ENCODE data around the gene MAML2. TPM values are rescaled to one million over a fixed set of nuclear protein-coding genes. Genes with fewer than 3 reads are reported as not detected.

Gene MAML2
- total RNA-seq, 1 donor: 20.1 TPM

DNA sequence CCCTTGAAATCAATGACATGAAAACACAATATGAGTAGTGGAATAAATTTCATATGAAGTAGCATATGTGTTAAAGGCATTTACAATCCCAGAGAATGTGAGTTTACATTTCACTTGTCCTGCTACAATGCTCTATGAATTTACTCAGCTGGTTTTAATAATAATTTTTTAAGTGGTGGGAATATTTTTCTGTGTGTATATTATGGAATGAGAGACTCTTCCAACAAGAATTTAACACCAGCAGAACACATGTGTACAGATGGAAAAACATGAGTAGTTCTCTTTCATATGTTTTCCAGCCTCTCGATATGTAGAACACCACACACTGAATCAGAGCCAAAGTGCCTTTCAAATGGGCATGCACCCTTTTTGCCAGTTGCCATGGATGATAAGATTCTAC, 170.4 kb downstream of the MAML2 start:
- TF ChIP-seq, protein P1, sequence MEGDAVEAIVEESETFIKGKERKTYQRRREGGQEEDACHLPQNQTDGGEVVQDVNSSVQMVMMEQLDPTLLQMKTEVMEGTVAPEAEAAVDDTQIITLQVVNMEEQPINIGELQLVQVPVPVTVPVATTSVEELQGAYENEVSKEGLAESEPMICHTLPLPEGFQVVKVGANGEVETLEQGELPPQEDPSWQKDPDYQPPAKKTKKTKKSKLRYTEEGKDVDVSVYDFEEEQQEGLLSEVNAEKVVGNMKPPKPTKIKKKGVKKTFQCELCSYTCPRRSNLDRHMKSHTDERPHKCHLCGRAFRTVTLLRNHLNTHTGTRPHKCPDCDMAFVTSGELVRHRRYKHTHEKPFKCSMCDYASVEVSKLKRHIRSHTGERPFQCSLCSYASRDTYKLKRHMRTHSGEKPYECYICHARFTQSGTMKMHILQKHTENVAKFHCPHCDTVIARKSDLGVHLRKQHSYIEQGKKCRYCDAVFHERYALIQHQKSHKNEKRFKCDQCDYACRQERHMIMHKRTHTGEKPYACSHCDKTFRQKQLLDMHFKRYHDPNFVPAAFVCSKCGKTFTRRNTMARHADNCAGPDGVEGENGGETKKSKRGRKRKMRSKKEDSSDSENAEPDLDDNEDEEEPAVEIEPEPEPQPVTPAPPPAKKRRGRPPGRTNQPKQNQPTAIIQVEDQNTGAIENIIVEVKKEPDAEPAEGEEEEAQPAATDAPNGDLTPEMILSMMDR (IDR thresholded peaks at IDR 0.05; ENCODE audit: insufficient read depth, low read length): no peak
- no peak for DNase-seq (ENCODE audit: low read depth)
- no peak overlapping the region for H3K4me3 ChIP-seq (ENCODE audit: low read depth, low read length)

DNA sequence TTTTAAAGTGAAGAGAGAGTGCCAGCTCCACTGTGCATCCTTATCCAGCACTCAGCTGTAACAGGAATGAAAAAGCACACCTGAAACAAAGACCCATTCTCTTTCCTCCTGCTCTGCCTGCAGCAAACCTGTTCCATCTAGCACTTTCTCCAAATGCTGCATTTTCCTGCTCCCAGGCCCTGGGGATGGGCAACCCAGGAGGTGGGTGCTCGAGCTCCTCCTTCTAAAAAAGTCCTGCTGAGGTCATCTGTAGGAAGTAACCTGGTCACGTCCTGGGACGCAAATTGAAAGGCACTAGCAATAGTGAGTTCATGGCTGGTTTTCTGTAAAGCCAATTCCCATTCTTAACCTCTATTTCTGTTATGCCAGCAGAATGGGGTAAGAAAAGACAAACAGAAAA, 173.7 kb downstream of the MAML2 start:
- TF ChIP-seq, protein P1 (IDR thresholded peaks at IDR 0.05; ENCODE audit: insufficient read depth, low read length): no peak
- H3K4me3 ChIP-seq (ENCODE audit: low read depth, low read length): no peak overlapping the region
- DNase-seq (ENCODE audit: low read depth): no peak

DNA sequence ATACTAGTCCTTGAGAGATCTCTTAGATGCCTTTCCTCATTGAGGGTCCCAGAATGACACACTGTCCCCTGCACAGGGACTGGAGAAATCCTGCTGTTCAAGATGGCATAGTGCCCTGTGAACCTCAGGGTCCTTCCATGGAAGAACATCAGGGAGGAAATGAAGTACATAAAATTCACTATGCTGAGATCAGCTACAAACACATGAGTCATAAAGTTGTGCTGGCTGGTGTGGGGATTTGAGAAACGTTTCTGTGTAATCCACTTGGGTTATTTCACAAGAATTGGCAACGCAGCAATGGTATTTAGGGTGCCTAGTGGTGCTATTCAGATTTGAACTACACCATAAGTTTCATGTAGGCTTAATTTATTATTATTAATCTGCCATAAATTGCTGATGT, 174.4 kb downstream of the MAML2 start:
- no peak overlapping the region for H3K4me3 ChIP-seq (ENCODE audit: low read depth, low read length)
- TF ChIP-seq, protein P1 (IDR thresholded peaks at IDR 0.05; ENCODE audit: insufficient read depth, low read length): no peak

DNA sequence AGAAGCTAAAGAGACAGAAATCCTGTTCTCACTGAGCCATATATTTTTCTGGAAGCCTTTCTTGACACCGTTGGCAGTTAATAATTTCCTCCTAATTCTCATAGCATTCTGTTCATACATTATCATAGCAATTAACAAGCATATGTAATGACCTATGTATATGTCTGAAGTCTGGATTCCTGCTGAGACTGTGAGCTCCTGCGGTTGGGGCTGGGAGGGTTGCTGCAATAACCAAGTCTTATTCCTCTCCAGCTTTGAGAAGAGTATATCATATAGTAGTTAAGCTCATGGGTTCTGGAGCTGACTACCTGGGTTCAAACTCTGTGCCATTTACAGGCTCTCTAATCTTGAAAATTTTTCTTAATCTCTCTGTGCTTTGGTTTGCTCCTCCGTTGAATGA, 175.2 kb downstream of the MAML2 start:
- TF ChIP-seq, protein P1 (IDR thresholded peaks at IDR 0.05; ENCODE audit: insufficient read depth, low read length): no peak
- H3K4me3 ChIP-seq (ENCODE audit: low read depth, low read length): no peak overlapping the region
- DNase-seq (ENCODE audit: low read depth): no peak

More for the DNA sequence above, 174.4 kb downstream of the MAML2 start:
- DNase-seq (ENCODE audit: low read depth): peak; percentile 95

DNA sequence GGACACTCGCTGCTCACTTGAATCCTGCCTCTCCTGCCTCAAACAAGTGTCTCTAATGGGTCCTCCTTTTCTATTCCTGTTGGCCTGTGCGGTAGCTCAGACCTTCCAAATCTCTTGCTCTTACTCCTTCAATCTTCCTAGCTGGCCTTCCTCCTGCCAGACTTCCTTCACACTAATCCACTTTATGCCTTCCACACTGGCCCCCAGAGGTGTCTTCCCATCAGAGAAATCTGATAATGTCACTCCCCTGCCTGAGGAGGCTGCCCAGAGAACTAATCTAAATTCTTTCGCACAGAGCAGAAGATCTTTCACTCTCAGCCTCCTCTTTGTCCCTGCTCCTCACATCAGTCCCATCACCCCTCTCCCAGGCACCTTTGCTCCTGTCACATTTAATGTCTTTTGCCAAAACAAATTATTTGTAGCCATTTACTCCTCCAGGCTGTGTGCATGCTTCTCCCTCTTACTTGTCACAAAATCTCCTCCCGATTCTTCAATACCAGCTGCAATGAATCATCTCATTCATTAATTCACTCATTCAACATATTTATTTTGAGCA, 175.7 kb downstream of the MAML2 start:
- TF ChIP-seq, protein P1 (IDR thresholded peaks at IDR 0.05; ENCODE audit: insufficient read depth, low read length): no peak
- no peak overlapping the region for H3K4me3 ChIP-seq (ENCODE audit: low read depth, low read length)
- no peak for DNase-seq (ENCODE audit: low read depth)

DNA sequence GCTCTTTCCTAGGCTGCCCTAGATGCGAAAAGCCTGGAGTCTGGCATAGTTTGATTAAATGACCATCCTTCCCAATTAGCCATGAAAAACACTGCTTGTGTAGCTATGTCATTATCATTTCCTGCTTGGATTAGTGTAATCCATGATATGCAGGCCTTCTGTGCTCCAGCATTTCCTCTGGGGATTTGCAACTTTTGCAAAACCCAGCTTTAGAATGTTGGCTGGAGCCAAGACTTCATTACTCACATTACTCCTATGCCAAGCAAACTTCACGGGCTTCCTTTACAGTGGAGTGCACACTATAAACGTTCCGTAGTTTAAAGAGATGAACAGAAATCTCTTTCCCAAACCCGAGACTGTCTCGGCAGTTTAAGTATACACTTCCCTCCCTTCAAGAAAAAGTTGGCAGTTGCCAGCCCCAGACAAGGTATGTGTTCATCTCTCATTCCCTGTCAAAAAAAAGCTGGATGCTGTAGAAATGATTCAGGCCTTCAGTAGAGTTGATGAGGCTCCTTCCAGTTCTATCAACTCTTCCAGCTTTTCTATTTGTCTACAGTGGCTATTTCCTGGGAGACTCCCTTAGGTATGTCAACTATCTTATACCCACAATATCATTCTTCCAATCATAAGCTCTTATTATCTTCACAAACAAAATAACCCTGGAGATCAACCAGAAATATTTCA, 180.0 kb downstream of the MAML2 start:
- TF ChIP-seq, protein P1 (IDR thresholded peaks at IDR 0.05; ENCODE audit: insufficient read depth, low read length): no peak
- peak overlapping the region; percentile 22 for H3K4me3 ChIP-seq (ENCODE audit: low read depth, low read length)
- peak; percentile 100 for DNase-seq (ENCODE audit: low read depth)

All from fibroblast of the aortic adventitia (primary cell).